Activated CD8-positive, alpha-beta T cell treated with anti-CD3 and anti-CD28 coated beads for 36 hours (primary cell): Measurements from ENCODE around the gene CFLAR. TPM values are rescaled to one million over a fixed set of nuclear protein-coding genes. Genes with fewer than 3 reads are reported as not detected.

ENCODE experiments used
- ATAC-seq: fragments of 200-7000 bp; cut with Tn5 transposase; one replicate; pipeline ENCODE4 v1.10.0; 2021; ENCODE audit warnings: mild to moderate bottlenecking, moderate library complexity
- CTCF ChIA-PET: fragments of 350-600 bp; sonication (Branson Sonifier 250); formaldehyde crosslinking; loops from one replicate; lab custom pipeline; 2021; ENCODE audit warnings: antibody characterized with exemption; lab: Charles Lee
- POLR2A ChIA-PET: fragments of 350-600 bp; sonication (Branson Sonifier 250); formaldehyde crosslinking; loops from one replicate; lab custom pipeline; 2021; ENCODE audit warnings: antibody characterized with exemption; lab: Charles Lee
- DNase-seq: peaks from one replicate; pipeline ENCODE4 v3.0.0-alpha.2; 2020
- H3K27ac Mint-ChIP-seq: one replicate; pipeline ENCODE4 v1.8.0; 2021; ENCODE audit warnings: mild to moderate bottlenecking, mixed read lengths
- H3K27me3 Mint-ChIP-seq: one replicate; pipeline ENCODE4 v1.8.0; 2021; ENCODE audit warnings: mixed read lengths
- H3K36me3 Mint-ChIP-seq: one replicate; pipeline ENCODE4 v1.8.0; 2021; ENCODE audit warnings: low read depth, mixed read lengths
- H3K4me1 Mint-ChIP-seq: one replicate; pipeline ENCODE4 v1.8.0; 2021; ENCODE audit warnings: low read depth, mixed read lengths
- H3K4me3 Mint-ChIP-seq: one replicate; pipeline ENCODE4 v1.8.0; 2021; ENCODE audit warnings: mild to moderate bottlenecking, moderate library complexity, mixed read lengths
- H3K9me3 Mint-ChIP-seq: one replicate; pipeline ENCODE4 v1.8.0; 2021; ENCODE audit warnings: mixed read lengths
- CTCF ChIP-seq: fragments of 200-600 bp; IDR thresholded peaks from one replicate; pipeline ENCODE4 v1.8.0; 2022; ENCODE audit warnings: antibody characterized with exemption, mild to moderate bottlenecking
- intact Hi-C: fragments of 100-400 bp; cut with micrococcal nuclease; formaldehyde crosslinking; loops from one replicate; pipeline ENCODE4 v1.10.0; 2022
- total RNA-seq, 2 experiments: library from RNA; stranded (reverse); gene quantifications; one replicate each; pipeline ENCODE4 v1.2.3, GENCODE V29; 2021

The CFLAR gene
- total RNA-seq, 2 experiments from 2014 or later: 222 to 229 TPM

- ATAC-seq (no peak), DNase-seq (no peak)
- H3K4me1 Mint-ChIP-seq: no peaks in the 10 kb centered on the region
- TF ChIP-seq CTCF: no peak
- no peaks in the 10 kb centered on the region for H3K9me3 Mint-ChIP-seq
- ChIA-PET CTCF (no interaction called here), POLR2A (interaction anchor here (1.2 to 3.0 kb wide), 2 partner anchors 14 to 16 kb away, joined by 3 to 10 read pairs; no protein-coding TSS in a partner anchor)
- H3K27ac Mint-ChIP-seq: no peak overlapping the region
- H3K27me3 Mint-ChIP-seq: no peaks in the 10 kb centered on the region
- no peaks in the 10 kb centered on the region for H3K36me3 Mint-ChIP-seq
- no peak overlapping the region for H3K4me3 Mint-ChIP-seq
- intact Hi-C loops: no loop called here
These were observed 15.5 kb upstream of the CFLAR start for GRCh38 chr2:201100497-201100896.

GRCh38 chr2:201105759-201106158 lies 10.2 kb upstream of the CFLAR start:
- CTCF ChIA-PET: interaction anchor here (1.3 kb wide), 1 partner anchor 21 kb away, joined by 3 read pairs; no protein-coding TSS in a partner anchor
- Mint-ChIP-seq H3K9me3 (no peaks in the 10 kb centered on the region), H3K36me3 (no peaks in the 10 kb centered on the region), H3K4me1 (no peaks in the 10 kb centered on the region), H3K27ac (no peak overlapping the region), H3K27me3 (no peaks in the 10 kb centered on the region), H3K4me3 (no peak overlapping the region)
- no peak for DNase-seq
- TF ChIP-seq CTCF: no peak
- ATAC-seq: no peak
- POLR2A ChIA-PET: no interaction called here
- intact Hi-C loops: no loop called here

GRCh38 chr2:201107624-201108023 lies 8.3 kb upstream of the CFLAR start:
- ATAC-seq: no peak
- TF ChIP-seq CTCF: no peak
- no peak overlapping the region for H3K27ac Mint-ChIP-seq
- H3K27me3 Mint-ChIP-seq: no peaks in the 10 kb centered on the region
- no peaks in the 10 kb centered on the region for H3K36me3 Mint-ChIP-seq
- no peaks in the 10 kb centered on the region for H3K9me3 Mint-ChIP-seq
- H3K4me3 Mint-ChIP-seq: no peak overlapping the region
- POLR2A ChIA-PET: interaction anchor here (0.8 to 2.0 kb wide), 3 partner anchors 8 to 39 kb away, joined by 4 to 7 read pairs (median 4); partner anchors contain the start of gene CFLAR
- H3K4me1 Mint-ChIP-seq: peaks cover 3% of the 10 kb centered on the region
- DNase-seq: no peak
- intact Hi-C loops: no loop called here
- CTCF ChIA-PET: interaction anchor here (0.8 to 1.8 kb wide), 2 partner anchors 30 to 125 kb away, joined by 3 to 5 read pairs; no protein-coding TSS in a partner anchor

GRCh38 chr2:201108341-201108740 lies 7.6 kb upstream of the CFLAR start:
- intact Hi-C loops: no loop called here
- Mint-ChIP-seq H3K27ac (no peak overlapping the region), H3K9me3 (no peaks in the 10 kb centered on the region), H3K27me3 (no peaks in the 10 kb centered on the region), H3K36me3 (no peaks in the 10 kb centered on the region), H3K4me3 (no peak overlapping the region), H3K4me1 (peaks cover 3% of the 10 kb centered on the region)
- no peak for TF ChIP-seq CTCF
- DNase-seq: no peak
- ATAC-seq: no peak
- ChIA-PET CTCF (no interaction called here), POLR2A (interaction anchor here (0.8 to 1.6 kb wide), 2 partner anchors 8 to 9 kb away, joined by 4 to 5 read pairs; partner anchors contain the start of gene CFLAR)

GRCh38 chr2:201109186-201109585 lies 6.8 kb upstream of the CFLAR start:
- DNase-seq (no peak), ATAC-seq (no peak)
- ChIA-PET CTCF (interaction anchor here (1.2 kb wide), 1 partner anchor 40 kb away, joined by 3 read pairs; no protein-coding TSS in a partner anchor), POLR2A (interaction anchor here (1.3 to 1.6 kb wide), 4 partner anchors 9 to 21 kb away, joined by 3 to 8 read pairs (median 4); no protein-coding TSS in a partner anchor)
- H3K4me3 Mint-ChIP-seq: no peak overlapping the region
- H3K9me3 Mint-ChIP-seq: no peaks in the 10 kb centered on the region
- no peak for TF ChIP-seq CTCF
- H3K27me3 Mint-ChIP-seq: no peaks in the 10 kb centered on the region
- intact Hi-C loops: no loop called here
- H3K4me1 Mint-ChIP-seq: peaks cover 7% of the 10 kb centered on the region
- no peak overlapping the region for H3K27ac Mint-ChIP-seq
- H3K36me3 Mint-ChIP-seq: no peaks in the 10 kb centered on the region
